NT2/D1 (cell line): ENCODE measurements around the gene CREB3L2.

Source experiments
- SUZ12 ChIP-seq: IDR thresholded peaks from 2 replicates; pipeline ENCODE4 v1.6.1; 2011; ENCODE audit not compliant: insufficient read length, insufficient read depth; ENCODE audit errors: extremely low read depth
- YY1 ChIP-seq: IDR thresholded peaks from 2 replicates; pipeline ENCODE4 v1.6.1; 2011; ENCODE audit not compliant: insufficient read length, insufficient read depth
- ZNF274 ChIP-seq: IDR thresholded peaks from 2 replicates; pipeline ENCODE4 v1.6.1; 2011; ENCODE audit warnings: mild to moderate bottlenecking, low read depth, low read length

GRCh38 chr7:137915266-137915665, 86.6 kb downstream of the CREB3L2 start:
- TF ChIP-seq ZNF274 (no peak), SUZ12 (no peak), YY1 (no peak)
